Heart right ventricle (tissue), 16 donors: Measurements from ENCODE around the gene TPTE. TPM values are rescaled to one million over a fixed set of nuclear protein-coding genes. Genes with fewer than 3 reads are reported as not detected.
A peak's percentile ranks its signal among the peaks of the same experiment; 100 is the strongest.
"Not testable (repeated sequence)": the region's sequence is repeated elsewhere in the genome, so short reads cannot be mapped to it uniquely, and the experiment has no call there.

Experiments used
- ATAC-seq, 8 donors: fragments of 200-7000 bp; cut with Tn5 transposase; one replicate each; pipeline ENCODE4 v1.9.1; 2020; ENCODE audit warnings: mild to moderate bottlenecking in 8 of 8, moderate library complexity in 8 of 8, moderate number of reproducible peaks in 1 of 8
- DNase-seq, 2 donors: peaks; one replicate each; pipeline ENCODE4 v3.0.0-alpha.2; 2020
- H3K27ac ChIP-seq, 10 donors: fragments of 200-600 bp; sonication (generic) in 2 of 10; one replicate each; pipeline versions ENCODE4 v1.5.0 to v1.8.0; 2020 to 2022; ENCODE audit warnings: mild to moderate bottlenecking in 3 of 10
- H3K27me3 ChIP-seq, 7 donors: fragments of 200-600 bp; one replicate each; pipeline ENCODE4 v1.8.0; 2021 to 2022; ENCODE audit warnings: mild to moderate bottlenecking in 2 of 7
- H3K36me3 ChIP-seq, 9 donors: fragments of 200-600 bp; sonication (generic) in 1 of 9; one replicate each; pipeline versions ENCODE4 v1.5.0 to v1.8.0; 2020 to 2022; ENCODE audit warnings: mild to moderate bottlenecking in 2 of 9
- H3K4me1 ChIP-seq, 9 donors: fragments of 200-600 bp; sonication (generic) in 1 of 9; one replicate each; pipeline versions ENCODE4 v1.5.0 to v1.8.0; 2020 to 2022; ENCODE audit warnings: mild to moderate bottlenecking in 4 of 9
- H3K4me3 ChIP-seq, 10 donors: fragments of 200-600 bp; sonication (generic) in 2 of 10; one replicate each; pipeline versions ENCODE4 v1.5.0 to v1.8.0; 2020 to 2022; ENCODE audit warnings: mild to moderate bottlenecking in 7 of 10, moderate library complexity in 2 of 10
- H3K9me3 ChIP-seq, 11 donors: fragments of 200-600 bp in 10 of 11; sonication (generic) in 2 of 11; one replicate each; pipeline versions ENCODE4 v1.5.0 to v1.8.0; 2013 to 2022; ENCODE audit warnings: mild to moderate bottlenecking in 2 of 11, control low read depth in 1 of 11, moderate library complexity in 1 of 11
- CTCF ChIP-seq, 9 donors: fragments of 200-600 bp; sonication (generic) in 2 of 9; IDR thresholded peaks; one replicate each; pipeline versions ENCODE4 v1.5.0 to v1.8.0; 2021 to 2022; ENCODE audit warnings: antibody characterized with exemption in 9 of 9, mild to moderate bottlenecking in 5 of 9, moderate library complexity in 1 of 9
- WGBS, 2 donors: extraction: QIAGEN DNeasy Blood & Tissue Kit; methylation state at CpG; one replicate each; pipeline ENCODE4 v1.1.7; 2013; ENCODE audit warnings: inconsistent platforms in 1 of 2; 5-methylcytosine and 5-hydroxymethylcytosine counted together
- intact Hi-C, 10 donors: fragments of 100-400 bp; cut with DNase I; formaldehyde crosslinking; loops; one replicate each; pipeline versions ENCODE4 v1.11.1 to v1.14.2; 2022
- polyA plus RNA-seq, 2 donors: library from polyadenylated mRNA; stranded (reverse); fragments of 200-250 nt; gene quantifications; one replicate each; pipeline ENCODE4 v1.2.3, GENCODE V29; 2013
- total RNA-seq, 10 donors: library from RNA; stranded (reverse); fragmentation: NEBNext Ultra II Directional in 3 of 10; extraction: Animal tissue kit (Norgen Biotek cat#: 25700) in 3 of 10; gene quantifications; one replicate each; pipeline versions ENCODE4 v1.2.1 to v1.2.4, GENCODE V29; 2021 to 2023
- donor health status: Arrhythmogenic right ventricular cardiomyopathy.
- donor health status: ischemic (EF 13 %, LVEDD 7.1; RV severe dilation, severe dysfunction).
- donor health status: healthy with polysubstance abuse.
- donor health status: DM: no; HTN: yes; CAD: no.
- donor health status: DM: no; HTN: no; CAD: no.
- donor health status: ischemic (EF 25% LVEDD 6.9; RV normal size, moderate dysfunction).
- donor health status: ischemic (EF 25% LVEDD 5.7; RV mildly dilated, moderate dysfunction).
- donor health status: healthy.
- donor health status: DM: yes; HTN: yes; CAD: no.
- donor health status: Ischemic cardiomyopathy.
- donor health status: ischemic (EF 35%, LVEDD 5.7; RV mildly dilated, moderate dysfunction).
- donor health status: nonischemic (EF 11% LVEDD 7.7; RV severe dilation, severe dysfunction).
- donor health status: DM: yes; HTN: yes; CAD: no.
- donor health status: PGD.
- donor health status: ischemic (EF 29% LVEDD 5.4; RV normal size, mild dysfunction).
- donor health status: nonischemic (EF 23%, LVEDD 6.1; RV moderate dilation, normal function).

TPTE gene
- total and polyA plus RNA-seq, 12 donors, result not detected

GRCh38 chr21:10640446-10640845 is 119.1 kb downstream of the TPTE start:
- no peaks in the 10 kb centered on the region for H3K4me1 ChIP-seq
- no peaks in the 10 kb centered on the region for H3K27me3 ChIP-seq
- ATAC-seq, result peak in 1 of 8 donors; percentile 33
- TF ChIP-seq CTCF (IDR thresholded peaks at IDR 0.05), result no peak
- no peak overlapping the region for H3K27ac ChIP-seq
- H3K4me3 ChIP-seq, result no peak overlapping the region
- H3K9me3 ChIP-seq, result peaks cover 0 to 89% (median 14%) of the 10 kb centered on the region in 11 donors
- intact Hi-C loops, result no loop called here
- 36 to 38% methylated on average over 4 of the region's 4 CpGs for WGBS, 2 donors
- H3K36me3 ChIP-seq, result no peaks in the 10 kb centered on the region
- no peak for DNase-seq

GRCh38 chr21:10641107-10641506 is 119.7 kb downstream of the TPTE start:
- Histone ChIP-seq H3K27ac (no peak overlapping the region), H3K36me3 (no peaks in the 10 kb centered on the region), H3K4me3 (no peak overlapping the region), H3K4me1 (no peaks in the 10 kb centered on the region), H3K9me3 (peaks cover 0 to 89% (median 10%) of the 10 kb centered on the region in 11 donors), H3K27me3 (no peaks in the 10 kb centered on the region)
- intact Hi-C loops, result no loop called here
- no peak for ATAC-seq
- 54 to 57% methylated on average over 1 of the region's 1 CpG for WGBS, 2 donors
- DNase-seq, result no peak
- no peak for TF ChIP-seq CTCF (IDR thresholded peaks at IDR 0.05)

DNA sequence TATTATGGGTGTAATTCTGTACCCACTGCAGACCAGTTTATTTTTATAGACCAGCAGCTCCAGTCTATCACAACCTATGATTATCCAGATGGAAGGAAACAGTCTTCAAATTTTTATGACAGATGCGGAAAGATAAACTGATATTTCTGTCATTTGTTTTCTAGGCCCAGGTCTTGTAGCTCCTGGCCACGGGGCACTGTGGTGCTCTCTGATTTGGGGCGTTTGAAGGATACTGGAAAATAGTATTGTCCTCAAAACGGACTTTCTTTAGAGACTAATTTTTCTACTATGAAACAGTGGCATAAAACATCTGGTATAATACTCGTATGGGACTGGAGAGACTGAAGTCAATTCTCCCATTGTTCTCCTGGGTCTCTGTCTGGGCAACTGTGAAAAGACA is 124.3 kb downstream of the TPTE start:
- intact Hi-C loops, DNase-seq, H3K4me3 ChIP-seq, H3K27ac ChIP-seq, H3K27me3 ChIP-seq, H3K36me3 ChIP-seq, H3K4me1 ChIP-seq, ATAC-seq: not testable (repeated sequence)
- WGBS, 2 donors, result 33 to 35% methylated on average over 4 of the region's 5 CpGs
- peaks cover 0 to 89% (median 5%) of the 10 kb centered on the region in 11 donors for H3K9me3 ChIP-seq

- ATAC-seq, result peak in 1 of 8 donors; percentile 28
- WGBS, 2 donors, result 48 to 49% methylated on average over 4 of the region's 4 CpGs
- not testable (repeated sequence) for H3K4me1 ChIP-seq
These were observed 128.2 kb downstream of the TPTE start for GRCh38 chr21:10649350-10650149.

DNA sequence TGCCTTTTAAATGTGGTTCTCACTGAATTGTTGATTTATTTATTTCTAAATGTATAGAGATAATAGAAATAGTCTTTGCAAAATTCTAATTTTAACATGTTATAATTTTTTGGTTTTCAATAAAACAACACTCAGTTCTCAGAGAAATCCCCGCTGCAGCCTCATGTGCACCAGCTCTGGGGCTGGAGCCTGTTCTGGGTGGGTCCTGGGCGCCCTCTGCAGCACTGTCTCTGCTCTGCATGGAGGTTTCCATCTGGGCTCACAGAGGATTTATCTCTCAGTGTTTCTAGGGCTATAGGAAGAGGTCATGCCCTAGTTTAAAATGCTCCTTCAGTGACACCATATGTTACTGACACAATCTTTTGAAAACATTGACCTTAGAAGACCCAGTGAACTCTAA is 128.9 kb downstream of the TPTE start:
- H3K9me3 ChIP-seq, result peaks cover 0 to 51% (median 0%) of the 10 kb centered on the region in 11 donors
- H3K4me3 ChIP-seq, H3K27ac ChIP-seq, H3K27me3 ChIP-seq, intact Hi-C loops, H3K36me3 ChIP-seq, H3K4me1 ChIP-seq, ATAC-seq, DNase-seq: not testable (repeated sequence)
- WGBS, 2 donors, result 21 to 28% methylated on average over 2 of the region's 2 CpGs

More at GRCh38 chr21:10649350-10650149, 128.2 kb downstream of the TPTE start:
- H3K27ac ChIP-seq, H3K36me3 ChIP-seq, H3K4me3 ChIP-seq, DNase-seq, intact Hi-C loops, H3K27me3 ChIP-seq: not testable (repeated sequence)
- H3K9me3 ChIP-seq, result peaks cover 0 to 59% (median 0%) of the 10 kb centered on the region in 11 donors
